Measurements from ENCODE around the gene NPAT.
A peak's percentile ranks its signal among the peaks of the same experiment; 100 is the strongest.

Gene NPAT

GRCh38 chr11:108235192-108235591, 12.8 kb upstream of the NPAT start:
- Histone ChIP-seq H3K4me3 (replicated peaks; ENCODE audit: low read depth, low read length) (no peak overlapping the region), H3K27me3 (replicated peaks; ENCODE audit: control insufficient read depth, insufficient read depth, low read length) (no peaks in the 10 kb centered on the region), H3K36me3 (ENCODE audit: control insufficient read depth, insufficient read depth, low read length) (no peaks in the 10 kb centered on the region; the same call in none of the 2 replicates)
- no peak for DNase-seq (ENCODE audit: extremely low read depth, insufficient read length)
- TF ChIP-seq CTCF (IDR thresholded peaks at IDR 0.05; ENCODE audit: insufficient read depth, low read length, poor library complexity, severe bottlenecking): no peak

GRCh38 chr11:108233277-108233945, 11.0 kb upstream of the NPAT start:
- TF ChIP-seq CTCF (IDR thresholded peaks at IDR 0.05; ENCODE audit: insufficient read depth, low read length, poor library complexity, severe bottlenecking): no peak
- H3K27me3 ChIP-seq (replicated peaks; ENCODE audit: control insufficient read depth, insufficient read depth, low read length): no peaks in the 10 kb centered on the region
- DNase-seq (ENCODE audit: extremely low read depth, insufficient read length): no peak
- no peak overlapping the region for H3K4me3 ChIP-seq (replicated peaks; ENCODE audit: low read depth, low read length)
- H3K36me3 ChIP-seq (ENCODE audit: control insufficient read depth, insufficient read depth, low read length): no peaks in the 10 kb centered on the region; the same call in none of the 2 replicates

GRCh38 chr11:108228251-108228650, 5.8 kb upstream of the NPAT start:
- H3K4me3 ChIP-seq (replicated peaks; ENCODE audit: low read depth, low read length): no peak overlapping the region
- no peak for DNase-seq (ENCODE audit: extremely low read depth, insufficient read length)
- no peak for TF ChIP-seq CTCF (IDR thresholded peaks at IDR 0.05; ENCODE audit: insufficient read depth, low read length, poor library complexity, severe bottlenecking)
- H3K27me3 ChIP-seq (replicated peaks; ENCODE audit: control insufficient read depth, insufficient read depth, low read length): no peaks in the 10 kb centered on the region
- H3K36me3 ChIP-seq (ENCODE audit: control insufficient read depth, insufficient read depth, low read length): no peaks in the 10 kb centered on the region; the same call in none of the 2 replicates

- peak overlapping the region; percentile 91 for H3K4me3 ChIP-seq (replicated peaks; ENCODE audit: low read depth, low read length)
Observed at GRCh38 chr11:108226036-108226435, 3.6 kb upstream of the NPAT start.

GRCh38 chr11:108224911-108225786, 2.7 kb upstream of the NPAT start:
- DNase-seq (ENCODE audit: extremely low read depth, insufficient read length): peak; percentile 61
- Histone ChIP-seq H3K27me3 (replicated peaks; ENCODE audit: control insufficient read depth, insufficient read depth, low read length) (no peaks in the 10 kb centered on the region), H3K4me3 (replicated peaks; ENCODE audit: low read depth, low read length) (peak overlapping the region; percentile 91), H3K36me3 (ENCODE audit: control insufficient read depth, insufficient read depth, low read length) (no peaks in the 10 kb centered on the region)
- no peak for TF ChIP-seq CTCF (IDR thresholded peaks at IDR 0.05; ENCODE audit: insufficient read depth, low read length, poor library complexity, severe bottlenecking)

More at GRCh38 chr11:108226036-108226435, 3.6 kb upstream of the NPAT start:
- Histone ChIP-seq H3K27me3 (replicated peaks; ENCODE audit: control insufficient read depth, insufficient read depth, low read length) (no peaks in the 10 kb centered on the region), H3K36me3 (ENCODE audit: control insufficient read depth, insufficient read depth, low read length) (no peaks in the 10 kb centered on the region; the same call in 1 of the 2 replicates)
- DNase-seq (ENCODE audit: extremely low read depth, insufficient read length): no peak
- TF ChIP-seq CTCF (IDR thresholded peaks at IDR 0.05; ENCODE audit: insufficient read depth, low read length, poor library complexity, severe bottlenecking): no peak

Data from GM06990 (cell line).